ENCODE data around the gene ANGPTL4.
A peak's percentile ranks its signal among the peaks of the same experiment; 100 is the strongest.
"Not testable (repeated sequence)": the region's sequence is repeated elsewhere in the genome, so short reads cannot be mapped to it uniquely, and the experiment has no call there.

The ANGPTL4 gene

DNA sequence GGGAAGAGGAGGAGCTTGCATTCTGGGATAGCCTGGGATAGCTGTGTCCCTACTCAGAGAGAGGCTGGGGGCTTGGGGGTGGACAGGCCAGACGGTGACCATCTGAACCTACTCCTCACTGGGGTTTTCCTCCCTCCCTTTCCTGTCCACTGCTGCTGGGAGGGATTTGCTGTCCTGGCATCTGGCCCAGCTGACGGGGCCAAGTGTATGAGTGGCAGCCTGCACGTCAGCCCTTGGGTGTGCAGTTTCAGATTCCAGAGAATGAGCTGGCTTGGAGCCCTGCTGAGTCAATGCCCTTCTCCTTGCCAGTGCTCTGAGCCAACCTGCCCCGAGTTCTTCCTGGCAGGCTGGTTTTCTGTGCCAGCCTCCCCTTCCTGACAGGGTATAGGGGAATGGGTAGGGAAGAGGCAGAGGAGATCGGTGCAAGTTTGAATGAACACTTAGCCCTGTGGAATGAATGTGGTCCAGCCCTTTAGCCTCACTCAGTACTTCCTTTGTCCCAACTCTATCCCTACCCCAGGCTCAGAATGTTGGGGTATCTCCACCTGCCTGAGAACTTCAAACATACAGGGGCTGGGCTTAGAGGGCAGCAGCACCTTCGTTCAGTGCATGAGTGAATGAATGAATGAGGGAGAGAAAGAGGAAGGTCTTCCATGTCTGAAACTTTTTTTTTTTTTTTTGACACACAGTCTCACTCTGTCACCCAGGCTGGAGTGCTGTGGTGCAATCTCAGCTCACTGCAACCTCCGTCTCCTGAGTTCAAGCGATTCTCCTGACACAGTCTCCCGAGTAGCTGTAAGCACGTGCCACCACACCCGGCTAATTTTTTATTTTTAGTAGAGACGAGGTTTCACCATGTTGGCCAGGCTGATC, 1.8 kb upstream of the ANGPTL4 start:
- peak; percentile 98 for DNase-seq (ENCODE audit: low read depth)

DNA sequence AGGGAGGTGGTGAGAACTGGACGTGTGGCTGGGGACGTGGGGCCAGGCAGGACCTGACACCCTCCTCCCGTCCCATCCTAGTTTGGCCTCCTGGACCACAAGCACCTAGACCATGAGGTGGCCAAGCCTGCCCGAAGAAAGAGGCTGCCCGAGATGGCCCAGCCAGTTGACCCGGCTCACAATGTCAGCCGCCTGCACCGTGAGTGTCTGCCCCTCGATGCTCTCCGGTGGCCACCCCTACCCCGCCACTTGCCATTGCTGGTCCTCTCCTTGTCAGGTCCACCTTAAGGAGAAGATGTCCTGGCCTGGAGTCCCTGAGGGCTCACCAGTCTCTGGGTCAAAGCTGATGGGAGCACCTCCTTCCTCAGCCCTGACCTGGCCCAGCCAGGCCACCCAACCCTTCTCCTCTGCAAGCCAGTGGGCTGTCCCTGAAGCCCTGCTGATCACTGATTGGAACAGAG, 2.2 kb downstream of the ANGPTL4 start:
- no peak for DNase-seq (ENCODE audit: low read depth)

DNA sequence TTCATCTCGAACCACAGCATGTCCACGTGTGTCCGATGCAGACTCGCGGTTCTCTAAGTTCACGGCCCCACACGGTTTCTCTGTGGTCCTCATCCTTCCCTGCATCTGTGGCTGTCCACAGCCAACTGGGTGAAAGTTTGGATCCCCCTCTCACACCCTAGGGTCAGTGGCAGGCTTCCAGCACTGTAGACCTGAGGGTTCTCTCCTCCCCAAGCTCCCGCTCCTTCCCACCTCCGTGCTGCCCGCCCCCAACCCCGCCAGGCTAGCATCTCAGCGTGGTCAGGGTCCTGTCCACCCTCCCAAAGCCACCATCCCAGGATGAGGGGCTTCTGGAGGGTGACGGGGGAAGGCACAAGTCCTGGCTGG, 3.0 kb downstream of the ANGPTL4 start:
- DNase-seq (ENCODE audit: low read depth): peak; percentile 57

DNA sequence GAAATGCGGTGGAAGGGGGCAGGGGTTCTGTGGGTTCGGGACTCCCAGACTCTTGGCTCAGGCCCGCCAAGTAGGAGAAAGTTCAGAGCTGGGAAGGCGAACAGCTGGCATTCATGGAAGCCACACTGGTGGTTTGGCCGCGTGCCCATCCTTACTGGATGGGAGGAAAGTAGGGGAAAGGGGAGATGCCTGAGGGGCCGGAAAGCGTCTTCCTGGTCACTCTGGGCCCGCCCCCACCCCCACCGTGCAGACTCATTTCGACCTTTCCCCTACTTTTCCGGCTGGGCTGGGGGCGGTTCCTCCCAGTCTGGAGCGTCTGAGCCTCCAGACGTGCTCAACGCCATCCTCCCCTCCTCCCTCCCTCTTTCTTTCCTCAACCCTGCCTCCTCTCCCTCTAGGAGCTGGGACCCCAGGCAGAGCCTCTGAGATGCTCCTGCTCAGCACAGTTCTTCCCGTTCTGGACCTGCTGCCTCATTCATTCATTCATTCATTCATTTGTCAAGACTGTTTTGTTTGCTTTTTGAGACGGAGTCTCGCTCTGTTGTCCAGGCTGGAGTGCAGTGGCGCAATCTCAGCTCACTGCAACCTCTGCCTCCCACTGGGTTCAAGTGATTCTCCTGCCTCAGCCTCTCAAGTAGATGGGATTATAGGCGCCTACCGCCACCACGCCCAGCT, 3.5 kb downstream of the ANGPTL4 start:
- DNase-seq (ENCODE audit: low read depth): peak; percentile 98

DNA sequence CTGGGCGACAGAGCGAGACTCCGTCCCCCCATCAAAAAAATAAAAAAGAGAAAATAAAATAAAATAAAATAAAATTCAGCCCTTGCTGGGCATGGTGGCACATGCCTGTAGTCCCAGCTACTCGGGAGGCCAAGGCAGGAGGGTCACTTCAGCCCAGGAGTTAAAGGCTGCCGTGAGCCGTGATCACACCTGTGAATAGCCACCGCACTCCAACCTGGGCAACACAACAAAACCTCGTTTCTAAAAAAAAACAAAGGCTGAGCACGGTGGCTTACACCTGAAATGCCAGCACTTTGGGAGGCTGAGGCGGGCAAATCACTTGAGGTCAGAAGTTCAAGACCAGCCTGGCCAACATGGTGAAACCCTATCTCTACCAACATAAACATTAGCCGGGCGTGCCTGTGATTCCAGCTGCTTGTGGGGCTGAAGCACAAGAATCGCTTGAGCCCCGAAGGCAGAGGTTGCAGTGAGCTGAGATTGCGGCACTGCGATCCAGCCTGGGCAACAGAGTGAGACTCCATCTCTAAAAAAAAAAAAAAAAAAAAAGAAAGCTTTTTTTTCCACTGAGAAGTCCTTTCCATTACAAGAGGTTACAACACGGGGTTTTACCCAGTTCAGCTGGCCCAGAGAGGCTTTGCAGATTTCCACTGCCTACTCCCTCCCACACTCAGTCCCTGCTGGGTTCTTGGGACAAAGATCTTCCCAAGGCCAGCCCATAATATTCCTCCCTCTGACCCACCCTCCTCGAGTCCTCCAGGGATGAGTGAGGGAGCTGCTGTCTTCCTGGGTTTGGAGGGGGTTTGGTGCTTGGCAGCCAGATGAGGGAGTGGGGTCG, 6.4 kb downstream of the ANGPTL4 start:
- DNase-seq (ENCODE audit: low read depth): no peak

DNA sequence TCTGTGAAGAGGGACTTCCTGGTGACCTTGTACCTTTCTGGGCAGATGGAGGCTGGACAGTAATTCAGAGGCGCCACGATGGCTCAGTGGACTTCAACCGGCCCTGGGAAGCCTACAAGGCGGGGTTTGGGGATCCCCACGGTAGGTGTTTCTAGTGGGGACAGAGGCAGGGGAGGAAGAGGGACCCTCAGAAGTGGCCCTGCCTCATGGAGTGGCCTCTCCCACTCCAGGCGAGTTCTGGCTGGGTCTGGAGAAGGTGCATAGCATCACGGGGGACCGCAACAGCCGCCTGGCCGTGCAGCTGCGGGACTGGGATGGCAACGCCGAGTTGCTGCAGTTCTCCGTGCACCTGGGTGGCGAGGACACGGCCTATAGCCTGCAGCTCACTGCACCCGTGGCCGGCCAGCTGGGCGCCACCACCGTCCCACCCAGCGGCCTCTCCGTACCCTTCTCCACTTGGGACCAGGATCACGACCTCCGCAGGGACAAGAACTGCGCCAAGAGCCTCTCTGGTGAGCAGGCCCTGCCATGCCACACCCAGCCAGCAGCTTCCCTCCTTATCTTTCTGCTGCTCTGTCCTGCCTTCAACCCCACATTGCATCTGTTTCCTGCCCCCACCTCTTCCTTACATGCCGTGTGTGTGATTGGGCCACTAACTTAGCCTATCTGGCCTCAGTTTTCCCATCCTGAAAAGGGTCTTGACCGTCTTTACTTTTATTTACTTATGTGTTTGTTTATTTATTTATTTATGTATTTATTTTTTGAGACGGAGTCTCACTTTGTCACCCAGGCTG, 7.3 kb downstream of the ANGPTL4 start:
- no peak for DNase-seq (ENCODE audit: low read depth)

DNA sequence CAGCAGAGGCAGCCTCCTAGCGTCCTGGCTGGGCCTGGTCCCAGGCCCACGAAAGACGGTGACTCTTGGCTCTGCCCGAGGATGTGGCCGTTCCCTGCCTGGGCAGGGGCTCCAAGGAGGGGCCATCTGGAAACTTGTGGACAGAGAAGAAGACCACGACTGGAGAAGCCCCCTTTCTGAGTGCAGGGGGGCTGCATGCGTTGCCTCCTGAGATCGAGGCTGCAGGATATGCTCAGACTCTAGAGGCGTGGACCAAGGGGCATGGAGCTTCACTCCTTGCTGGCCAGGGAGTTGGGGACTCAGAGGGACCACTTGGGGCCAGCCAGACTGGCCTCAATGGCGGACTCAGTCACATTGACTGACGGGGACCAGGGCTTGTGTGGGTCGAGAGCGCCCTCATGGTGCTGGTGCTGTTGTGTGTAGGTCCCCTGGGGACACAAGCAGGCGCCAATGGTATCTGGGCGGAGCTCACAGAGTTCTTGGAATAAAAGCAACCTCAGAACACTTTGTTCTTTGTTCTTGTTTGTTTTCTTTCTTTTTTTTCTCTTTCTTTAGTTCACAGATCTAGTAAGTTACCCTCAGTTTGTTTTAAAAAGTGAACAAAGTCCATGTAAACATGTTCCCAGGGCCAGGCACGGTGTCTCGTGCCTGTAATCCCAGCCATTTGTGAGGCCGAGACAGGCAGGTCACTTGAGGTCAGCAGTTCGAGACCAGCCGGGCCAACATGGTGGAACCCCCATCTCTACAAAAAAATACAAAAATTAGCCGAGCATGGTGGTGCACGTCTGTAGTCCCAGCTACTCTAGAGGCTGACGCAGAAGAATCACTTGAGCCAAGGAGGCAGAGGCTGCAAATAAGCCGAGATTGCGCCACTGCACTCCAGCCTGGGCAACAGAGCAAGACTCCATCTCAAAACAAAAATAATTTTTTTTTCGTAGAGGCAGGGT, 10.2 kb downstream of the ANGPTL4 start:
- no peak for DNase-seq (ENCODE audit: low read depth)

DNA sequence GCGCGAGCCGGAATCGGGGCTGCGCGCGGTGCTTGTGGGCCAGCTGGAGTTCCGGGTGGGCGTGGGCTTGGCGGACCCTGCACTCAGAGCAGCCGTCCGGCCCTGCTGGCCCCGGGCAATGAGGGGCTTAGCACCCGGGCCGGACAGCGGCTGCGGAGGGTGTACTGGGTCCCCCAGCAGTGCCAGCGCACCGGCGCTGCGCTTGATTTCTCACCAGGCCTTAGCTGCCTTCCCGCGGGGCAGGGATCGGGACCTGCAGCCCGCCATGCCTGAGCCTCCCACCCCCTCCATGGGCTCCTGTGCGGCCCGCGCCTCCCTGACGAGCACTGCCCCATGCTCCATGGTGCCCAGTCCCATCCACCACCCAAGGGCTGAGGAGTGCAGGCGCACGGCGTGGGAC, 11.8 kb downstream of the ANGPTL4 start:
- DNase-seq (ENCODE audit: low read depth): not testable (repeated sequence)

DNA sequence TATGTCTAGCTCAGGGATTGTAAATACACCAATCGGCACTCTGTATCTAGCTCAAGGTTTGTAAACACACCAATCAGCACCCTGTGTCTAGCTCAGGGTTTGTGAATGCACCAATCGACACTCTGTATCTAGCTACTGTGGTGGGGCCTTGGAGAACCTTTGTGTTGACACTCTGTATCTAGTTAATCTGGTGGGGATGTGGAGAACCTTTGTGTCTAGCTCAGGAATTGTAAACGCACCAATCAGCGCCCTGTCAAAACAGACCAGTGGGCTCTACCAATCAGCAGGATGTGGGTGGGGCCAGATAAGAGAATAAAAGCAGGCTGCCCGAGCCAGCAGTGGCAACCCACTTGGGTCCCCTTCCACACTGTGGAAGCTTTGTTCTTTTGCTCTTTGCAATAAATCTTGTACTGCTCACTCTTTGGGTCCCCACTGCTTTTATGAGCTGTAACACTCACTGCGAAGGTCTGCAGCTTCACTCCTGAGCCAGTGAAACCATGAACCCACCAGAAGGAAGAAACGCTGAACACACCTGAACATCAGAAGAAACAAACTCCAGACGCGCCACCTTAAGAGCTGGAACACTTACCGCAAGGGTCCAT, 12.5 kb downstream of the ANGPTL4 start:
- DNase-seq (ENCODE audit: low read depth): not testable (repeated sequence)

DNA sequence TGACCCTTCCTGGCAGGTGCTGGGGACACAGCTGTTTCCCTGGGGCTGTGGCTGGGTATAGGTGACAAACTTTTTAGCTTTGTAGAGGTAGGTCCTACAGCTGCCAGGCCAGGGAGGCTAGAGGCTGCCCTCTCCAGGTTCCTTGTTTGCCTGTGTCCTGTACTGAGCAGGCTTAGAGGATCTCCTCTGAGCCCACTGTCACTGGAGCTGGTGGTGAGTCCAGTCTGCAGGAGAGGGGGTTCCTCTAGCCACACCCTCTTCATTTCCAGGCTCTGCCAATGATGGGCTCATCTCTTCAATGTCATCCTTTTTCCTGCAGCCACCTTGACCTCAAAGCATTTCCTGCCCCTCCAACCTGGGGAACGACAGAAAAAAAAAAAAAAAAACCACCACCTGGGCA, 13.6 kb downstream of the ANGPTL4 start:
- no peak for DNase-seq (ENCODE audit: low read depth)

DNA sequence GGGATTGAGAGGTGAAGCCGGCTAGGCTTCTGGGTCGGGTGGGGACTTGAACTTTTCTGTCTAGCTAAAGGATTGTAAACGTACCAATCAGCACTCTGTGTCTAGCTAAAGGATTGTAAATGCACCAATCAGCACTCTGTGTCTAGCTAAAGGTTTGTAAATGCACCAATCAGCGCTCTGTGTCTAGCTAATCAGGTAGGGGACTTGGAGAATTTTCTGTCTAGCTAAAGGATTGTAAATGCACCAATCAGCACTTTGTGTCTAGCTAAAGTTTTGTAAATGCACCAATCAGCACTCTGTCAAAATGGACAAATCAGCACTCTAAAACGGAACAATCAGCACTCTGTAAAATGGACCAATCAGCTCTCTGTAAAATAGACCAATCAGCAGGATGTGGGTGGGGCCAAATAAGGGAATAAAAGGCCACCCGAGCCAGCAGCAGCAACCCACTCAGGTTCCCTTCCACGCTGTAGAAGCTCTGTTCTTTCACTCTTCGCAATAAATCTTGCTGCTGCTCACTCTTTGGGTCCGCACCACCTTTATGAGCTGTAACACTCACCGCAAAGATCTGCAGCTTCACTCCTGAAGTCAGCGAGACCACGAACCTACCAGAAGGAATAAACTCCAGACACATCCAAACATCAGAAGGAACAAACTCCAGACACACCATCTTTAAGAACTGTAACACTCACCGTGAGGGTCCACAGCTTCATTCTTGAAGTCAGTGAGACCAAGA, 15.4 kb downstream of the ANGPTL4 start:
- not testable (repeated sequence) for DNase-seq (ENCODE audit: low read depth)

DNA sequence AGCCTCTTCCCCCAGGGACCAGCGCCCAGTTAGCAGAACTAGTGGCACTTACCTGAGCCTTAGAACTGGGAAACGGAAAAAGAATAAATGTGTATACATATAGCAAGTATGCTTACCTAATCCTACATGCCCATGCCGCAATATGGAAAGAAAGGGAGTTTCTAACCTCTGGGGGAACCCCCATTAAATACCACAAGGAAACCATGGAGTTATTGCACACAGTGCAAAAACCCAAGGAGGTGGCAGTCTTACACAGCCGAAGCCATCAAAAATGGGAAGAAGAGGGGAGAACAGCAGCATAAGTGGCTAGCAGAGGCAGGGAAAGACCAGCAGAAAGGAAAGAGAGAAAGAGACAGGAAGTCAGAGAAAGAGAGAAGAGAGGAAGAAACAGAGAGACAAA, 20.6 kb downstream of the ANGPTL4 start:
- not testable (repeated sequence) for DNase-seq (ENCODE audit: low read depth)

DNA sequence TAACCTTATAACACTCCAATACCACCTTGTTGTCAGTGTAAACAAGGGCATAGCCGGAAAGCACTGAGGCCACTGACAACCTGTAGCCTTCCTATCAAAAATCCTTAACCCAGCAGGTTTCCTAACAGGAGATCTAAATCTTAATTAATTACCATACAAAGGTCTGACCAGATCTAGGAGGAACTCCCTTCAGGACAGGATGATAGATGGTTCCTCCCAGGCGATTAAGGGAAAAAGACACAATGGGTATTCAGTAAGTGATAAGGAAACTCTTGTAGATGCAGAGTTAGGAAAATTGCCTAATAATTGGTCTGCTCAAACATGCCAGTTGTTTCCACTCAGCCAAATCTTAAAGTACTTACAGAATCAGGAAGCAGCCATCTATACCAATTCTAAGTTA, 21.1 kb downstream of the ANGPTL4 start:
- DNase-seq (ENCODE audit: low read depth): not testable (repeated sequence)

DNA sequence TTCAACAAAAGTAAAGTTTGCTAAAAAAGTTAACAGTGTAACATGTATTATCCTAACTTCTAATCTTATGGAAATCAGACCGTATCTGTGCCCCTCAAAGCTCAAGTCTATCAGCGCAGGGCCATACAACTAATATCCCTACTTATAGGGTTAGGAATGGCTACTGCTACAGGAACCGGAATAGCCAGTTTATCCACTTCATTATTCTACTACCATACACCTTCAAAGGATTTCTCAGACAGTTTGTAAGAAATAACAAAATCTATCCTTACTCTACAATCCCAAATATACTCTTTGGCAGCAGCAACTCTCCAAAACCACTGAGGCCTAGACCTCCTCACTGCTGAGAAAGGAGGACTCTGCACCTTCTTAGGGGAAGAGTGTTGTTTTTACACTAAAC, 21.6 kb downstream of the ANGPTL4 start:
- DNase-seq (ENCODE audit: low read depth): not testable (repeated sequence)

DNA sequence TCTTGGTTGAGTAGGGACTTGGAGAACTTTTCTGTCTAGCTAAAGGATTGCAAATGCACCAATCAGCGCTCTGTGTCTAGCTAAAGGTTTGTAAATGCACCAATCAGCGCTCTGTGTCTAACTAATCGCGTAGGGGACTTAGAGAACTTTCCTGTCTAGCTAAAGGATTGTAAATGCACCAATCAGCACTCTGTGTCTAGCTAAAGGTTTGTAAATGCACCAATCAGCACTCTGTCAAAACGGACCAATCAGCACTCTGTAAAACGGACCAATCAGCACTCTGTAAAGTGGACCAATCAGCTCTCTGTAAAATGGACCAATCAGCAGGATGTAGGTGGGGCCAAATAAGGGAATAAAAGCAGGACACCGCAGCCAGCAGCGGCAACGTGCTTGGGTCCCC, 22.5 kb downstream of the ANGPTL4 start:
- not testable (repeated sequence) for DNase-seq (ENCODE audit: low read depth)

DNA sequence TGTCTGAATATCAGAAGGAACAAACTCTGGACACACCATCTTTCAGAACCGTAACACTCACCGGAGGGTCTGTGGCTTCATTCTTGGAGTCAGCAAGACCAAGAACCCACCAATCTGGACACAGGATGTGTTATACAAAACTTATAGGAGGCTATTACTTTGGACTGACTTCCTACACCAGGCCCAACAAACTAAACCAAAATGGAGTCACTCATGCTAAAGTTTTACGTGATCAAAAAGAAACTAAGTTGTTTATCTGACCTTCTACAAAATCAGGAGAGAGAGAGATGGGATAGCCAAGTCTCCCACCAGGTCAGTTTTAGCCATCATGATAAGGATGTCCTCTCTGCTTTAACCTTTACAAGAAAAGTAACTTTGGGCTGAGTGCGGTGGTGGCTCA, 23.0 kb downstream of the ANGPTL4 start:
- no peak for DNase-seq (ENCODE audit: low read depth)

DNA sequence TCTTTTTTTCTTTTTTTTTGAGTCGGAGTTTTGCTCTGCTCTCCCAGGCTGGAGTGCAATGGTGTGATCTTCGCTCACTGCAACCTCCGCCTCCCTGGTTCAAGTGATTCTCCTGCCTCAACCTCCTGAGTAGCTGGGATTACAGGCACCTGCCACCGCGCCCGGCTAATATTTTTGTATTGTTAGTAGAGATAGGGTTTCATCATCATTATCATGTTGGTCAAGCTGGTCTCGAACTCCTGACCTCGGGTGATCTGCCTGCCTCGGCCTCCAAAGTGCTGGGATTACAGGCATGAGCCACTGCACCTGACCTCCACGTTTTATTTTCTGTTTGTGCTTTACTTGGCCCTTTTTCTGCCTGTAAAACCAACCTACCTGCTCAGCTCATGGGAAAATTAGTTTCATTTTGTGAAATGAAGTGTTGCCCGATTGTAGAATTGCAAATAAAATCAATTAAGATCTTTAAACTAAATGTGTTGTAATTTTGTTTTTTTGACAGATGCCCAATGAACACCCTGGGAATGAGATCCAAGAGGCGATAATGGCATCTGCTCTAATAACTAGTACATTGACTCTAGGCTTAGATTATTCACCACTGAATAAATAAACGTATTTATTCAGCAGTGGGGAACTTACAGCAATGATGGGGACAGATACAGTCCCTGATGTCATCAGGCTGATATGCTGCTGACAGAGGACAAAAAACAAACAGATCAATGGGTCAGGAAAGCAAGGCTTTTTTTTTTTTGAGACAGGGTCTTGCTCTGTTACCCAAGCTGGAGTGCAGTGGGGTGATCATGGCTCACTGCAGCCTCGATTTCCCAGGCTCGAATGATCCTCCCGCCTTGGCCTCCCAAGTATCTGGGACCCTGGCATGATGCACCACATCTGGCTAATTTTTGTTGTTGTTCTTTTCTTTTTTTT, 24.0 kb downstream of the ANGPTL4 start:
- no peak for DNase-seq (ENCODE audit: low read depth)

DNA sequence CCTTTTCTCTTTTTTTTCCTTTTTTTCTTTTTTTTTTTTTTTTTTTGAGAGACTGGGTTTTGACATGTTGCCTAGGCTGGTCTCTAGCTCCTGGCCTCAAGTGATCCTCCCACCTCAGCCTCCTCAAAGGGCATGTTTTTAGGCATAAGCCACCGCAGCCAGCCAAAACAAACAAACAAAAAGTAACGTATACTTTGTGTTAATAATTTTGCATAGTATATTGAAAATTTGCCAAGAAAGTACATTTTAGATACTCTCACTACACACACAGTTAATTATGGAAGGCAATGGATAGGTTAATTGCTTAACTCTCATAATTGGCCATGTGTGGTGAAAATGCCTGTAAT, 24.6 kb downstream of the ANGPTL4 start:
- no peak for DNase-seq (ENCODE audit: low read depth)

All from amniotic epithelial cell (primary cell).